AG10803 (cell line): ENCODE results near the gene OSTF1.

ENCODE experiments used
- DNase-seq: peaks from one replicate; pipeline ENCODE4 v3.0.0; 2010; ENCODE audit warnings: low read depth
- H3K4me3 ChIP-seq: 2 replicates; pipeline ENCODE4 v1.5.1; 2011; ENCODE audit warnings: mild to moderate bottlenecking, low read length, control low read depth
- CTCF ChIP-seq: conservative IDR thresholded peaks from 2 replicates; pipeline ENCODE4 v1.5.1; 2011; ENCODE audit warnings: mild to moderate bottlenecking, low read length, control low read depth, inconsistent platforms

Gene OSTF1, protein sequence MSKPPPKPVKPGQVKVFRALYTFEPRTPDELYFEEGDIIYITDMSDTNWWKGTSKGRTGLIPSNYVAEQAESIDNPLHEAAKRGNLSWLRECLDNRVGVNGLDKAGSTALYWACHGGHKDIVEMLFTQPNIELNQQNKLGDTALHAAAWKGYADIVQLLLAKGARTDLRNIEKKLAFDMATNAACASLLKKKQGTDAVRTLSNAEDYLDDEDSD

GRCh38 chr9:75087824-75088645, at the start of gene OSTF1, which contains the start of gene NMRK1:
Gene OSTF1, plus strand, starts transcription at chr9:75088514. Its CDS starts 179 bp downstream, at chr9:75088693.
Gene NMRK1, minus strand, starts transcription at chr9:75088155. Its CDS starts 5,040 bp downstream, at chr9:75083115.
- peak within 1 kb of the TSS; percentile 95 for H3K4me3 ChIP-seq
- no peak for TF ChIP-seq CTCF
- DNase-seq: peak; percentile 97

DNA sequence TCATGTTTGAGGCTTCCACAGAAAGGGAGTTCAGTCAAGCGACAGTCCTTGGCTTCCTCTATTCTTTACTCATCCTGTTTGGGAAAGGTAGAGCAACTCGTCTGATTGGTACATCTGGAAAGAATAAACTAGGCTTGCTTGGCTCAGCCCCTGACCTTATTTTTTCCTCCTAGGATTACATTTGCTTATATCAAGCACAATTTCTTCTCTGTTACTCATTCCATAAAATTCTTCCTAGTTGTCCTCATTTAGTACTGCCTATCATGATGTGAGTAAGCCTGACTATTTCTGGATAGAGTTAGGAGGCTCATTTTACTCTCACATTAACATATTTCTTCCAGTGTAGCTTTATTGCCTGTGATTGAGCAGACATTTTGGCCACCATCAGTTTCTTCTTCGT, 49.3 kb upstream of the OSTF1 start:
- peak; percentile 90 for DNase-seq

GRCh38 chr9:75039801-75040200, 48.5 kb upstream of the OSTF1 start:
- TF ChIP-seq CTCF: no peak
- no peak for DNase-seq
- H3K4me3 ChIP-seq: no peak overlapping the region

More for the DNA sequence above, 49.3 kb upstream of the OSTF1 start:
- H3K4me3 ChIP-seq: no peak overlapping the region
- TF ChIP-seq CTCF: no peak

- TF ChIP-seq CTCF: no peak
Measured at GRCh38 chr9:75041041-75041440, 47.3 kb upstream of the OSTF1 start.

GRCh38 chr9:75046725-75047345, 41.5 kb upstream of the OSTF1 start:
- DNase-seq: no peak
- H3K4me3 ChIP-seq: no peak overlapping the region
- TF ChIP-seq CTCF: no peak

More at GRCh38 chr9:75041041-75041440, 47.3 kb upstream of the OSTF1 start:
- no peak overlapping the region for H3K4me3 ChIP-seq
- no peak for DNase-seq

DNA sequence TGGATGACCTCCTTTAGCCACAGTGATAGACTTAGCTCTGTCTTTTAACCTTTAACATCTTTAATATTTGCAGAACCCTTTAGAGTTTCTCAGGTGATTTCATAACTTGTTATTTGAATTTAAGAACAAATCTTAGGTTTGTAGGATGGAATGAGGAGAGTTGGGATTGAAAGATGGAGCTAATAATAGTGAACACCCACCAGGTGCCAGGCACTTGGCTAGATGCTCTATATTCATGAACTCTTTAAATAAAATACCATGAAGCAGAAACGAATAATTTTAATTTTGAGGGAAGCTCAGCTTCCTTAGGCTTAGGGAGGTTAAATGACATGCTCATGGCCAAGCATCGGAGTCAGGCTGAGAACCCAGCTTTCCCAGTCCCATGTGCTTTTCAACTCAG, 40.8 kb upstream of the OSTF1 start:
- DNase-seq: no peak
- TF ChIP-seq CTCF: no peak
- H3K4me3 ChIP-seq: no peak overlapping the region
